IMR-90 (cell line): ENCODE measurements around the gene RIPOR3. TPM values are rescaled to one million over a fixed set of nuclear protein-coding genes. Genes with fewer than 3 reads are reported as not detected.

ENCODE experiments used
- ATAC-seq: fragments of 200-7000 bp; cut with Tn5 transposase; 2 replicates; pipeline ENCODE4 v1.9.1; 2020; ENCODE audit warnings: low read depth, mild to moderate bottlenecking, moderate library complexity
- BruUV-seq: library from RNA; stranded (reverse); fragments of 400-500 nt; replicated peaks from 2 replicates; lab custom pipeline; 2021; lab: Mats Ljungman, UMichigan
- CTCF ChIA-PET: fragments of 300-600 bp; formaldehyde crosslinking; extraction: SDS; loops from one replicate; lab custom pipeline; 2021; ENCODE audit warnings: antibody characterized with exemption; lab: Yijun Ruan, JAX
- POLR2A ChIA-PET: fragments of 300-600 bp; sonication (Branson Sonifier 250); formaldehyde crosslinking; loops from one replicate; lab custom pipeline; 2022; ENCODE audit warnings: antibody characterized with exemption; ENCODE audit not compliant: unreplicated experiment; lab: Charles Lee
- DNase-seq: peaks from one replicate; pipeline ENCODE4 v3.0.0; 2013
- H2AFZ ChIP-seq: replicated peaks from 2 replicates; pipeline ENCODE3; 2013; ENCODE audit warnings: low read length, mild to moderate bottlenecking; ENCODE audit not compliant: poor library complexity
- H2AK5ac ChIP-seq: 2 replicates; pipeline ENCODE4 v1.6.1; 2013; ENCODE audit warnings: low read depth, low read length, inconsistent platforms
- H2AK9ac ChIP-seq: replicated peaks from 2 replicates; pipeline ENCODE3; 2013; ENCODE audit warnings: mild to moderate bottlenecking, low read depth, low read length, moderate library complexity; ENCODE audit not compliant: poor library complexity
- H2BK120ac ChIP-seq: 2 replicates; pipeline ENCODE4 v1.6.1; 2013; ENCODE audit warnings: low read depth, low read length, inconsistent platforms
- H2BK15ac ChIP-seq: 3 replicates; pipeline ENCODE4 v1.6.1; 2013; ENCODE audit warnings: low read depth, low read length, inconsistent platforms
- H2BK20ac ChIP-seq: 2 replicates; pipeline ENCODE4 v1.6.1; 2013; ENCODE audit warnings: low read depth, mild to moderate bottlenecking, inconsistent platforms, low read length, moderate library complexity
- H2BK5ac ChIP-seq: 2 replicates; pipeline ENCODE4 v1.6.1; 2013; ENCODE audit warnings: mild to moderate bottlenecking, low read depth, low read length, inconsistent platforms; ENCODE audit not compliant: poor library complexity, severe bottlenecking
- H3K14ac ChIP-seq: replicated peaks from 2 replicates; pipeline ENCODE4 v1.6.1; 2013; ENCODE audit warnings: low read depth, low read length, inconsistent platforms
- H3K18ac ChIP-seq: 2 replicates; pipeline ENCODE4 v1.6.1; 2013; ENCODE audit warnings: low read depth, low read length, control low read depth
- H3K23ac ChIP-seq: 2 replicates; pipeline ENCODE4 v1.6.1; 2013; ENCODE audit warnings: low read depth, low read length, inconsistent platforms
- H3K27ac ChIP-seq: 2 replicates; pipeline ENCODE4 v1.5.1; 2013; ENCODE audit warnings: mild to moderate bottlenecking, control low read depth, low read length; ENCODE audit not compliant: insufficient read depth
- H3K27me3 ChIP-seq: 2 replicates; pipeline ENCODE4 v1.6.1; 2013; ENCODE audit warnings: low read length; ENCODE audit not compliant: control insufficient read depth, insufficient read depth
- H3K36me3 ChIP-seq: 2 replicates; pipeline ENCODE4 v1.6.1; 2013; ENCODE audit warnings: low read length, mixed read lengths; ENCODE audit not compliant: control insufficient read depth, insufficient read depth
- H3K4ac ChIP-seq: 2 replicates; pipeline ENCODE4 v1.6.1; 2013; ENCODE audit warnings: low read depth, low read length, inconsistent platforms
- H3K4me1 ChIP-seq: 2 replicates; pipeline ENCODE4 v1.6.1; 2013; ENCODE audit warnings: low read length, mixed read lengths; ENCODE audit not compliant: control insufficient read depth, insufficient read depth
- H3K4me2 ChIP-seq: 2 replicates; pipeline ENCODE4 v1.6.1; 2013; ENCODE audit warnings: low read depth, mild to moderate bottlenecking, control low read depth, low read length, moderate library complexity
- H3K4me3 ChIP-seq: 2 replicates; pipeline ENCODE4 v1.5.1; 2013; ENCODE audit warnings: low read depth, mild to moderate bottlenecking, control low read depth, low read length, moderate library complexity; ENCODE audit not compliant: insufficient read depth
- H3K56ac ChIP-seq: 2 replicates; pipeline ENCODE4 v1.6.1; 2013; ENCODE audit warnings: low read length, inconsistent platforms; ENCODE audit not compliant: insufficient read depth; ENCODE audit errors: extremely low read depth
- H3K79me1 ChIP-seq, 2 experiments: 2 replicates each; pipeline ENCODE4 v1.6.1; 2013; ENCODE audit warnings: low read length in 2 of 2, inconsistent platforms in 1 of 2, low read depth in 1 of 2
- H3K9ac ChIP-seq: 2 replicates; pipeline ENCODE4 v1.6.1; 2013; ENCODE audit warnings: low read depth, low read length, control low read depth
- H3K9me1 ChIP-seq: 2 replicates; pipeline ENCODE4 v1.6.1; 2013; ENCODE audit warnings: low read length, inconsistent platforms; ENCODE audit not compliant: insufficient read depth
- H3K9me3 ChIP-seq: 2 replicates; pipeline ENCODE4 v1.6.1; 2013; ENCODE audit warnings: low read length; ENCODE audit not compliant: control insufficient read depth, insufficient read depth
- H4K20me1 ChIP-seq: 2 replicates; pipeline ENCODE4 v1.6.1; 2013; ENCODE audit warnings: low read length, inconsistent platforms; ENCODE audit not compliant: insufficient read depth
- H4K5ac ChIP-seq: 2 replicates; pipeline ENCODE4 v1.6.1; 2013; ENCODE audit warnings: mild to moderate bottlenecking, low read depth, low read length, control low read depth
- H4K8ac ChIP-seq, 2 experiments: 2 replicates each; pipeline ENCODE4 v1.6.1; 2013; ENCODE audit warnings: low read depth in 2 of 2, low read length in 2 of 2, control low read depth in 1 of 2, inconsistent platforms in 1 of 2
- H4K91ac ChIP-seq: 2 replicates; pipeline ENCODE4 v1.6.1; 2013; ENCODE audit warnings: low read depth, low read length, inconsistent platforms; ENCODE audit not compliant: insufficient read depth
- BHLHE40 ChIP-seq: fragments of 150-350 bp; IDR thresholded peaks from 2 replicates; pipeline ENCODE4 v1.6.1; 2016; ENCODE audit warnings: mild to moderate bottlenecking, low read depth, low read length
- MAFK ChIP-seq: IDR thresholded peaks from 2 replicates; pipeline ENCODE4 v1.6.1; 2012; ENCODE audit warnings: low read depth, low read length, improper control_type of control experiment
- WGBS, 2 experiments: methylation state at CpG; one replicate each; pipeline versions ENCODE4 v1.1.5 to v1.1.7; 2013; ENCODE audit warnings: missing lambda C conversion rate in 2 of 2; ENCODE audit not compliant: insufficient read length in 1 of 2; ENCODE audit errors: extremely low coverage in 2 of 2; 5-methylcytosine and 5-hydroxymethylcytosine counted together
- dilution Hi-C: fragments of 300-500 bp; cut with HindIII; formaldehyde crosslinking; loops from one replicate; pipeline ENCODE4 v1.14.3; 2018; ENCODE audit warnings: low sequenced_read_pairs; ENCODE audit not compliant: unreplicated experiment
- in situ Hi-C: fragments of 300-500 bp; cut with MboI; formaldehyde crosslinking; loops from 3 replicates; pipeline ENCODE4 v1.14.3; 2019; ENCODE audit warnings: low sequenced_read_pairs, inconsistent platforms, mixed read lengths
- intact Hi-C: fragments of 100-400 bp; cut with micrococcal nuclease; formaldehyde crosslinking; loops from 2 replicates; pipeline ENCODE4 v1.10.0; 2022
- polyA plus RNA-seq, 3 experiments: library from polyadenylated mRNA; depleted of rRNA; stranded (reverse); fragments of >200 nt; gene quantifications; 2 replicates each; pipeline ENCODE4 v1.2.3, GENCODE V29; 2012; ENCODE audit warnings: low replicate concordance in 1 of 3
- total RNA-seq: library from RNA; depleted of rRNA; stranded (reverse); fragments of >200 nt; gene quantifications from 2 replicates; pipeline ENCODE4 v1.2.3, GENCODE V29; 2012

RIPOR3 gene
- total and polyA plus RNA-seq, 2 of the 4 experiments (the other 2 are of a cell fraction), result 0.54 to 1.7 TPM

DNA sequence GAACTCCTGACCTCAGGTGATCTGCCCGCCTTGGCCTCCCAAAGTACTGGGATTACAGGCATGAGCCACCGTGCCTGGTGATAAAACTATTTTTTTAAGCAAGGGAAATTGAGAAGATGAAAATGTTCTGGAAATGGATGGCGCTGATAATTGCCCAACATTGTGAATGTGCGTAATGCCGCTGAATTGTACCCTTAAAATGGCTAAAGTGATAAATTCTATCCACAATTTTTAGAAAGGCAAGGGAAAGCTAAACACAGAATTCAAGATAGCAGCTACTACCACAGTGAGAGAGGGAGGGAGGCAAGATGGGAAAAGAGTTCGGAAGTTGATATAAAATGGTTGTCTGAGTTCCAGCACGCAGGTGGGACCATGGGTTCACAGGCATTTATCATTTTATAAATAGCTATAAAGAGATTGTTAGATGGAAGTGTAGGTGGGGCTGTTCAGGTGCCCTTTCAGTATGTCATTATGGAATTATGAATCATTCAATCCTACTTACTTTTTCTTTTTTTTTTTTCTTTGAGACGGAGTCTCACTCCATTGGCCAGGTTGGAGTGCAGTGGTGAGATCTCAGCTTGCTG is 8.3 kb downstream of the RIPOR3 start:
- BruUV-seq, result no TSS peak
- Histone ChIP-seq H4K20me1 (0 out of 2 replicates have a peak, but pooled peaks cover 3% of the 10 kb centered on the region), H2AK9ac (no peak overlapping the region), H3K4me3 (no peak overlapping the region), H3K4me2 (no peak overlapping the region), H3K36me3 (no peaks in the 10 kb centered on the region), H3K27me3 (no peaks in the 10 kb centered on the region), H2AK5ac (no peak overlapping the region), H4K5ac (no peak overlapping the region), H3K4ac (no peak overlapping the region), H3K9me3 (no peaks in the 10 kb centered on the region), H2BK15ac (no peak overlapping the region), H3K9ac (no peak overlapping the region), H3K9me1 (peaks cover 13% of the 10 kb centered on the region), H3K79me1 (peaks cover 0 to 7% of the 10 kb centered on the region in 2 experiments; a peak in 1 of 4 replicates), H2AFZ (no peak overlapping the region), H4K8ac (no peak overlapping the region), H2BK5ac (no peak overlapping the region), H3K23ac (no peak overlapping the region), H3K27ac (no peak overlapping the region), H3K4me1 (peaks cover 9% of the 10 kb centered on the region; the same call in 1 of the 2 replicates), H2BK20ac (no peak overlapping the region), H2BK120ac (no peak overlapping the region), H4K91ac (no peak overlapping the region), H3K18ac (no peak overlapping the region), H3K14ac (no peak overlapping the region), H3K56ac (no peak overlapping the region)
- in situ Hi-C loops (no loop called here), intact Hi-C loops (no loop called here), dilution Hi-C loops (no loop called here)
- DNase-seq, result no peak
- 100% methylated on average over 1 of the region's 8 CpGs; no CpG with 5 or more reads in 1 of the 2 experiments for WGBS, 2 experiments
- POLR2A ChIA-PET, result no interaction called here
- TF ChIP-seq MAFK (no peak), BHLHE40 (no peak)
- CTCF ChIA-PET, result no interaction called here
- ATAC-seq, result no peak
